CD4-positive, CD25-positive, alpha-beta regulatory T cell (primary cell): Measurements from ENCODE around the gene PDK1. TPM values are rescaled to one million over a fixed set of nuclear protein-coding genes. Genes with fewer than 3 reads are reported as not detected.
A peak's percentile ranks its signal among the peaks of the same experiment; 100 is the strongest.
"Not testable (repeated sequence)": the region's sequence is repeated elsewhere in the genome, so short reads cannot be mapped to it uniquely, and the experiment has no call there.

Experiments used
- ATAC-seq, 2 donors: fragments of 150-1000 bp; cut with Tn5 transposase; one replicate each; pipeline ENCODE4 v1.10.0; 2021; ENCODE audit warnings: low read depth in 2 of 2, moderate number of reproducible peaks in 2 of 2, moderate library complexity in 1 of 2
- DNase-seq, 3 donors: peaks; one replicate each; pipeline versions ENCODE4 v3.0.0 to v3.0.0-alpha.2; 2012 to 2022; ENCODE audit warnings: mixed read lengths in 1 of 3
- H3K27ac ChIP-seq: one replicate; pipeline ENCODE4 v1.7.0; 2013; ENCODE audit warnings: mild to moderate bottlenecking, low read length; ENCODE audit not compliant: insufficient read depth, poor library complexity, severe bottlenecking
- H3K27me3 ChIP-seq: one replicate; pipeline ENCODE4 v1.7.0; 2013; ENCODE audit warnings: low read length; ENCODE audit not compliant: control insufficient read depth, insufficient read depth
- H3K36me3 ChIP-seq: one replicate; pipeline ENCODE4 v1.7.0; 2013; ENCODE audit warnings: mild to moderate bottlenecking, low read length, moderate library complexity; ENCODE audit not compliant: control insufficient read depth, insufficient read depth
- H3K4me1 ChIP-seq: 2 replicates; pipeline ENCODE4 v1.7.0; 2013; ENCODE audit warnings: mild to moderate bottlenecking, low read length; ENCODE audit not compliant: insufficient read depth, control insufficient read depth, poor library complexity, severe bottlenecking
- H3K4me3 ChIP-seq: one replicate; pipeline ENCODE4 v1.7.0; 2013; ENCODE audit warnings: low read depth, mild to moderate bottlenecking, low read length, moderate library complexity
- H3K9me3 ChIP-seq, 2 experiments: 1 replicate in 1 of 2; 2 replicates in 1 of 2; pipeline ENCODE4 v1.7.0; 2013; ENCODE audit warnings: low read length in 2 of 2, mild to moderate bottlenecking in 1 of 2, moderate library complexity in 1 of 2; ENCODE audit not compliant: control insufficient read depth in 2 of 2
- H3K27ac Mint-ChIP-seq, 3 donors: one replicate each; pipeline ENCODE4 v1.8.0; 2020 to 2022; ENCODE audit warnings: mild to moderate bottlenecking in 3 of 3, mixed read lengths in 3 of 3, moderate library complexity in 2 of 3
- H3K27me3 Mint-ChIP-seq: one replicate; pipeline ENCODE4 v1.8.0; 2022; ENCODE audit warnings: mild to moderate bottlenecking, mixed read lengths
- H3K36me3 Mint-ChIP-seq: one replicate; pipeline ENCODE4 v1.8.0; 2020; ENCODE audit warnings: mixed read lengths
- H3K4me1 Mint-ChIP-seq, 4 donors: one replicate each; pipeline ENCODE4 v1.8.0; 2020 to 2022; ENCODE audit warnings: mixed read lengths in 4 of 4, mild to moderate bottlenecking in 1 of 4
- H3K4me3 Mint-ChIP-seq, 4 donors: one replicate each; pipeline ENCODE4 v1.8.0; 2020 to 2022; ENCODE audit warnings: mild to moderate bottlenecking in 4 of 4, mixed read lengths in 4 of 4, moderate library complexity in 3 of 4
- H3K9me3 Mint-ChIP-seq, 7 donors: one replicate each; pipeline ENCODE4 v1.8.0; 2020 to 2022; ENCODE audit warnings: mixed read lengths in 7 of 7, mild to moderate bottlenecking in 3 of 7, moderate library complexity in 2 of 7
- polyA plus RNA-seq, 4 donors: library from polyadenylated mRNA; unstranded; fragments of 300-500 nt; fragmentation: Illumina TruSeq; gene quantifications; one replicate each; pipeline ENCODE4 v1.2.3, GENCODE V29; 2021
- total RNA-seq: library from RNA; stranded (reverse); gene quantifications from one replicate; pipeline ENCODE4 v1.2.3, GENCODE V29; 2022

The PDK1 gene
- total and polyA plus RNA-seq, 5 donors from 2014 or later: 41.0 to 58.5 (median 53.0) TPM

DNA sequence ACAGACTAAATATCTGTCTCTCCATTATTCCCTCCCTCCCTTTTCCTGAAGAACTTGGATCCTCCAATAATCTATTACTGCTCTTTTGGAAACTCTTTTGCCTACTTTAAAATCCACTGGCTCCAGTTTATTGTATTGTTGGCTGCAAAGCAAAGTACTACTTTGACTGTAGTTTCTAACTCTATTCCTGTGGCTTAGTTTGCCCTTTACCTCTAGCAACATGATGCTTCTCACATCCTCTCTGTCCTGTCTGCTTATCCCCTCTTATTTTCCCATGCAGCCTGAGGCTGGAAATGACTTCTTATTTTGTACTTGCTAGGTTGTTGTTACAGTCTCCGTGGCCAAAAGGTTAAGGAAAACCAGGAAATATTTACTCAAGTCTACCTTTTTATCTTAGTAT, 26.8 kb downstream of the PDK1 start:
- peak overlapping the region in 2 of 4 donors; percentile 2 to 65 for H3K4me3 Mint-ChIP-seq
- H3K27ac Mint-ChIP-seq: peak overlapping the region; percentile 13 to 39 (median 14)
- peaks cover 35 to 60% (median 43%) of the 10 kb centered on the region in 4 donors for H3K4me1 Mint-ChIP-seq

GRCh38 chr2:172586245-172586891, 30.5 kb downstream of the PDK1 start:
- Mint-ChIP-seq H3K27ac (peak overlapping the region in 1 of 3 donors; percentile 17), H3K36me3 (peaks cover 77% of the 10 kb centered on the region), H3K9me3 (peaks cover 0 to 2% (median 0%) of the 10 kb centered on the region in 7 donors), H3K4me1 (peaks cover 34 to 67% (median 44%) of the 10 kb centered on the region in 4 donors), H3K27me3 (no peaks in the 10 kb centered on the region), H3K4me3 (peak overlapping the region in 2 of 4 donors; percentile 30 to 54)
- Histone ChIP-seq H3K27ac (no peak overlapping the region), H3K4me3 (no peak overlapping the region), H3K36me3 (peaks cover 71% of the 10 kb centered on the region), H3K27me3 (no peaks in the 10 kb centered on the region), H3K9me3 (no peaks in the 10 kb centered on the region), H3K4me1 (peaks cover 15% of the 10 kb centered on the region)
- no peak for ATAC-seq
- peak in 2 of 3 donors; percentile 9 to 47 for DNase-seq

More for the DNA sequence above, 26.8 kb downstream of the PDK1 start:
- H3K36me3 ChIP-seq: peaks cover 73% of the 10 kb centered on the region
- peaks cover 7 to 12% of the 10 kb centered on the region in 2 experiments for H3K9me3 ChIP-seq
- no peak overlapping the region for H3K27ac ChIP-seq
- peaks cover 15% of the 10 kb centered on the region for H3K4me1 ChIP-seq
- no peak for DNase-seq
- no peak for ATAC-seq
- no peaks in the 10 kb centered on the region for H3K27me3 ChIP-seq
- Mint-ChIP-seq H3K36me3 (peaks cover 71% of the 10 kb centered on the region), H3K9me3 (peaks cover 1 to 14% (median 7%) of the 10 kb centered on the region in 7 donors), H3K27me3 (no peaks in the 10 kb centered on the region)
- H3K4me3 ChIP-seq: no peak overlapping the region

- H3K4me3 Mint-ChIP-seq, ATAC-seq, DNase-seq, H3K4me3 ChIP-seq, H3K9me3 ChIP-seq, H3K27me3 Mint-ChIP-seq, H3K27ac ChIP-seq, H3K9me3 Mint-ChIP-seq, H3K27me3 ChIP-seq: not testable (repeated sequence)
- peaks cover 30 to 61% (median 39%) of the 10 kb centered on the region in 4 donors for H3K4me1 Mint-ChIP-seq
- peaks cover 74% of the 10 kb centered on the region for H3K36me3 Mint-ChIP-seq
- H3K27ac Mint-ChIP-seq: peak overlapping the region in 2 of 3 donors; percentile 17 to 45
- Histone ChIP-seq H3K36me3 (peaks cover 69% of the 10 kb centered on the region), H3K4me1 (peaks cover 15% of the 10 kb centered on the region)
These were observed 31.3 kb downstream of the PDK1 start for GRCh38 chr2:172587231-172587630.

DNA sequence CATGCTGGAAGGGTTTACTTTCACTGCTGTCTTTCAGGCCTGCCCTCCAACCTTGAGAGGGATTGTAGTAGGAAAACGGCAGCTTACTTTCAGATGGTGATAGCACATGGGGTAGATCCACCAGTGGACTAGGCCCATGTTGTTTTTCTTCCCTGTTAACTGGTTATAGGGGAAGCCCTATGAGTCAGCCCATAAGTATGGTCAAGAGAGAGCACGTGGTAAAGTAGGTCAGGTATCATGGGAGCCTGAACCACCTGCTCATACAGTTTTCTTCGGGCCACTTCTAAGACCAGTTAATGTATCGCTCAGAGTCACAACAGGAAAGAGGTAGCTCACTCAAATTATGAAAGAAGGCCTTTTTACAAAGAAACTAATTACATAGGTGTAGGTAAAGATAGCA, 33.0 kb downstream of the PDK1 start:
- H3K4me1 Mint-ChIP-seq: peaks cover 26 to 64% (median 40%) of the 10 kb centered on the region in 4 donors
- H3K9me3 ChIP-seq: no peaks in the 10 kb centered on the region
- no peaks in the 10 kb centered on the region for H3K9me3 Mint-ChIP-seq
- no peaks in the 10 kb centered on the region for H3K27me3 ChIP-seq
- ATAC-seq: no peak
- no peak overlapping the region for H3K27ac Mint-ChIP-seq
- H3K36me3 ChIP-seq: peaks cover 72% of the 10 kb centered on the region
- no peak for DNase-seq
- no peak overlapping the region for H3K4me3 Mint-ChIP-seq
- peaks cover 15% of the 10 kb centered on the region for H3K4me1 ChIP-seq
- H3K4me3 ChIP-seq: no peak overlapping the region
- H3K27ac ChIP-seq: no peak overlapping the region
- H3K27me3 Mint-ChIP-seq: no peaks in the 10 kb centered on the region
- peaks cover 76% of the 10 kb centered on the region for H3K36me3 Mint-ChIP-seq

- not testable (repeated sequence) for DNase-seq, H3K9me3 Mint-ChIP-seq, H3K27me3 Mint-ChIP-seq, ATAC-seq, H3K4me3 ChIP-seq, H3K9me3 ChIP-seq, H3K4me3 Mint-ChIP-seq, H3K27ac Mint-ChIP-seq, H3K27ac ChIP-seq, H3K27me3 ChIP-seq, H3K4me1 ChIP-seq
- H3K36me3 Mint-ChIP-seq: peaks cover 80% of the 10 kb centered on the region
- H3K4me1 Mint-ChIP-seq: peaks cover 17 to 52% (median 35%) of the 10 kb centered on the region in 4 donors
- H3K36me3 ChIP-seq: peaks cover 85% of the 10 kb centered on the region
These were observed 35.5 kb downstream of the PDK1 start for GRCh38 chr2:172591386-172591785.

DNA sequence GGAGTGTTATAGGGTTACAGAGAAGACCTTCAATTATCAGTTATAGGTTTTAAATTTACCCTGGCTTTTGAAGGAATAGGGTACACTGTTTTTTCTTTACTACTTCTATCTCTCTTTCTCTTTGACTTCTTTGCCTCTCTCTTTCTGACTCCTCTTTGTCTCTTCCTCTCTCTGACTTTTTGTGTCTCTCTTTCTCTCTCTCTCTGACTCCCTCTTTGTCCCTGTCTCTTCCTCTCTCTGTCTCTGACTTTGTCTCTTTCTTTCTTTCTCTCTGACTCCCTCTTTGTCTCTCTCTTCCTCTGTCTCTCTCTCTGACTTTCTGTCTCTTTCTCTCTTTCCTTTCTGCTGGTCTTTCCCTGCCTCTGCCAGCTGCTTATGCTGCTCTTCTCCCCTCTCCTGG, 36.3 kb downstream of the PDK1 start:
- H3K4me3 ChIP-seq, ATAC-seq, H3K4me1 ChIP-seq, H3K27me3 Mint-ChIP-seq, DNase-seq, H3K9me3 ChIP-seq, H3K27me3 ChIP-seq, H3K27ac ChIP-seq, H3K4me3 Mint-ChIP-seq, H3K9me3 Mint-ChIP-seq: not testable (repeated sequence)
- peaks cover 78% of the 10 kb centered on the region for H3K36me3 Mint-ChIP-seq
- H3K27ac Mint-ChIP-seq: peak overlapping the region in 1 of 3 donors; percentile 36
- H3K4me1 Mint-ChIP-seq: peaks cover 12 to 49% (median 30%) of the 10 kb centered on the region in 4 donors
- H3K36me3 ChIP-seq: peaks cover 89% of the 10 kb centered on the region

DNA sequence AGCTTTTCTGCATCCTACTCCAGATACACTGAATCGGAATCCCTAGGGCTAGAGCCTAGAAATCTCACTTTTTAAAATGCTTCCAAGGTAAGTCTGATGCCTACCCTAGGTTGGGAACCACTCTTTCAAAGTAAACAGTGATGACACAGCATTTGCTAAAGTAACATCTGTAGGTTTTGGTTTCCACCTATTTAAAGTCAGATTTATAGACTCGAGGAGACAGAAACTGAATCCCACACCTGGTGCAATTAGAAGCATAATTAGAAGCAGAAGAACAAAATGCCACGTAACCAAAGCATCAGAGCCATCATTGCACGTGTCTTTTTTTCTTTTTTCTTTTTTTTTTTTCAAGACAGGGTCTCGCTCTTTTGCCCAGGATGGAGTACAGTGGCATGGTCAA, 40.9 kb downstream of the PDK1 start:
- Mint-ChIP-seq H3K9me3 (no peaks in the 10 kb centered on the region), H3K4me3 (no peak overlapping the region), H3K27me3 (no peaks in the 10 kb centered on the region), H3K4me1 (peaks cover 23 to 57% (median 28%) of the 10 kb centered on the region in 4 donors), H3K27ac (peak overlapping the region in 2 of 3 donors; percentile 21 to 34), H3K36me3 (peaks cover 68% of the 10 kb centered on the region)
- no peaks in the 10 kb centered on the region for H3K9me3 ChIP-seq
- DNase-seq: no peak
- H3K4me3 ChIP-seq: no peak overlapping the region
- no peak overlapping the region for H3K27ac ChIP-seq
- peaks cover 82% of the 10 kb centered on the region for H3K36me3 ChIP-seq
- no peaks in the 10 kb centered on the region for H3K27me3 ChIP-seq
- ATAC-seq: no peak
- H3K4me1 ChIP-seq: no peaks in the 10 kb centered on the region
